ENCODE data around the gene BRIX1. TPM values are rescaled to one million over a fixed set of nuclear protein-coding genes. Genes with fewer than 3 reads are reported as not detected.

BRIX1 gene
- total RNA-seq, 1 donor from 2014 or later = 43.2 TPM

- DNase-seq (ENCODE audit: low read depth, low spot score) = no peak
- Mint-ChIP-seq H3K4me3 (no peak overlapping the region), H3K4me1 (no peaks in the 10 kb centered on the region), H3K27me3 (ENCODE audit: low read depth) (no peaks in the 10 kb centered on the region), H3K9me3 (no peaks in the 10 kb centered on the region), H3K27ac (ENCODE audit: unreplicated experiment) (no peak overlapping the region), H3K36me3 (ENCODE audit: low read depth) (no peaks in the 10 kb centered on the region)
- no peak for TF ChIP-seq CTCF (conservative IDR thresholded peaks at IDR 0.05)
These were observed 23.5 kb upstream of the BRIX1 start for GRCh38 chr5:34891981-34892380.

GRCh38 chr5:34892414-34892813 is 23.1 kb upstream of the BRIX1 start:
- TF ChIP-seq CTCF (conservative IDR thresholded peaks at IDR 0.05) = no peak
- Mint-ChIP-seq H3K27me3 (ENCODE audit: low read depth) (no peaks in the 10 kb centered on the region), H3K4me3 (no peak overlapping the region), H3K4me1 (no peaks in the 10 kb centered on the region), H3K27ac (ENCODE audit: unreplicated experiment) (no peak overlapping the region), H3K36me3 (ENCODE audit: low read depth) (no peaks in the 10 kb centered on the region), H3K9me3 (no peaks in the 10 kb centered on the region)
- DNase-seq (ENCODE audit: low read depth, low spot score) = no peak

- Mint-ChIP-seq H3K9me3 (no peaks in the 10 kb centered on the region), H3K27ac (ENCODE audit: unreplicated experiment) (no peak overlapping the region), H3K4me3 (no peak overlapping the region), H3K36me3 (ENCODE audit: low read depth) (no peaks in the 10 kb centered on the region), H3K27me3 (ENCODE audit: low read depth) (no peaks in the 10 kb centered on the region), H3K4me1 (peaks cover 4% of the 10 kb centered on the region)
- DNase-seq (ENCODE audit: low read depth, low spot score) = no peak
- no peak for TF ChIP-seq CTCF (conservative IDR thresholded peaks at IDR 0.05)
These were observed 20.8 kb upstream of the BRIX1 start for GRCh38 chr5:34894716-34895115.

GRCh38 chr5:34895641-34896419 is 19.7 kb upstream of the BRIX1 start:
- TF ChIP-seq CTCF (conservative IDR thresholded peaks at IDR 0.05) = no peak

GRCh38 chr5:34897646-34898045 is 17.9 kb upstream of the BRIX1 start:
- no peaks in the 10 kb centered on the region for H3K36me3 Mint-ChIP-seq (ENCODE audit: low read depth)
- no peak for TF ChIP-seq CTCF (conservative IDR thresholded peaks at IDR 0.05)
- peaks cover 4% of the 10 kb centered on the region for H3K4me1 Mint-ChIP-seq
- no peaks in the 10 kb centered on the region for H3K27me3 Mint-ChIP-seq (ENCODE audit: low read depth)
- DNase-seq (ENCODE audit: low read depth, low spot score) = no peak
- H3K27ac Mint-ChIP-seq (ENCODE audit: unreplicated experiment) = no peak overlapping the region
- H3K9me3 Mint-ChIP-seq = no peaks in the 10 kb centered on the region
- H3K4me3 Mint-ChIP-seq = no peak overlapping the region

More at GRCh38 chr5:34895641-34896419, 19.7 kb upstream of the BRIX1 start:
- no peaks in the 10 kb centered on the region for H3K36me3 Mint-ChIP-seq (ENCODE audit: low read depth)
- no peak overlapping the region for H3K4me3 Mint-ChIP-seq
- peaks cover 4% of the 10 kb centered on the region for H3K4me1 Mint-ChIP-seq
- no peak for DNase-seq (ENCODE audit: low read depth, low spot score)
- H3K27me3 Mint-ChIP-seq (ENCODE audit: low read depth) = no peaks in the 10 kb centered on the region
- no peaks in the 10 kb centered on the region for H3K9me3 Mint-ChIP-seq
- H3K27ac Mint-ChIP-seq (ENCODE audit: unreplicated experiment) = no peak overlapping the region
